Spleen (tissue), 7 donors: Measurements from ENCODE around the gene MACIR.

ENCODE experiments used
- POLR2A ChIP-seq, 3 donors: fragments of 450-650 bp; IDR thresholded peaks; one replicate each; pipeline ENCODE4 v1.5.1; 2017; ENCODE audit warnings: antibody characterized with exemption in 3 of 3, mild to moderate bottlenecking in 1 of 3
- TF ChIP-seq, protein P1 (sequence below), 11 experiments: fragments of 200-600 bp in 7 of 11; fragments of 450-650 bp in 4 of 11; sonication (generic) in 4 of 11; IDR thresholded peaks in 8 of 11; conservative IDR thresholded peaks in 3 of 11; 1 replicate in 7 of 11; 2 replicates in 4 of 11; pipeline versions ENCODE4 v1.4.0 to v1.8.0; 2016 to 2021; ENCODE audit warnings: antibody characterized with exemption in 11 of 11, inconsistent platforms in 4 of 11, mild to moderate bottlenecking in 1 of 11
- donor health status: DM: no; HTN: no; CAD: no; lungs with moderate emphysema.
- donor health status: DM: no; HTN: no; CAD: no.
- donor health status: DM: no; HTN: no; CAD: no.

DNA sequence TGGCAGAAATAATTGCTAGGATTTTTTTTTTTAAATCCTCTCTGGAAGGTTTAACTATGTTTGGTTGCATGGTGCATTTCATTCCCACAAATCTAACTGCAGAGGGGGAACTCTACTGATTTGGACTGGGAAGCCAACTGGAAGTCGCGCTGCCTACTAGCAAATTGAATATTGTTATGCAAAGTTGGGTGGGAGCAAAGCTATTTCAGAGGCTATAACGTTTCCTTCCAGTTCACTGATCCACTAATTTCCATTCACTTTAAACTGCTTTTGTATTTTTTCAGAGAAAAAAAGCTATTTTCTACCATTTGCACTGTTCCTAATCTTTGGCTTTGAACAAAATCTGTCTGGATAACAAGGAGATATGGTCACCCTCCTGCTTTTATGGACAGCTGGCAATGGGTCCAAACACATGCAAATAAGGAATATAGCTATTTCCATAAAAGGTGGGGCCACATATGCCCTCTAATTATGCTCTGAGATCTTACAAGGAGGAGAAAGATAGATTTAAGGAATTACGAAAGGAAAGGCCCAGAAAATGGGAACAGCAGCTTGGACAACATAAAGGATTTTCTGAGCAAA lies 40.1 kb downstream of the MACIR start:
- TF ChIP-seq, protein P1, sequence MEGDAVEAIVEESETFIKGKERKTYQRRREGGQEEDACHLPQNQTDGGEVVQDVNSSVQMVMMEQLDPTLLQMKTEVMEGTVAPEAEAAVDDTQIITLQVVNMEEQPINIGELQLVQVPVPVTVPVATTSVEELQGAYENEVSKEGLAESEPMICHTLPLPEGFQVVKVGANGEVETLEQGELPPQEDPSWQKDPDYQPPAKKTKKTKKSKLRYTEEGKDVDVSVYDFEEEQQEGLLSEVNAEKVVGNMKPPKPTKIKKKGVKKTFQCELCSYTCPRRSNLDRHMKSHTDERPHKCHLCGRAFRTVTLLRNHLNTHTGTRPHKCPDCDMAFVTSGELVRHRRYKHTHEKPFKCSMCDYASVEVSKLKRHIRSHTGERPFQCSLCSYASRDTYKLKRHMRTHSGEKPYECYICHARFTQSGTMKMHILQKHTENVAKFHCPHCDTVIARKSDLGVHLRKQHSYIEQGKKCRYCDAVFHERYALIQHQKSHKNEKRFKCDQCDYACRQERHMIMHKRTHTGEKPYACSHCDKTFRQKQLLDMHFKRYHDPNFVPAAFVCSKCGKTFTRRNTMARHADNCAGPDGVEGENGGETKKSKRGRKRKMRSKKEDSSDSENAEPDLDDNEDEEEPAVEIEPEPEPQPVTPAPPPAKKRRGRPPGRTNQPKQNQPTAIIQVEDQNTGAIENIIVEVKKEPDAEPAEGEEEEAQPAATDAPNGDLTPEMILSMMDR (IDR thresholded peaks at IDR 0.05 in 8 of 11, conservative IDR thresholded peaks at IDR 0.05 in 3 of 11): no peak
- no peak for TF ChIP-seq POLR2A (IDR thresholded peaks at IDR 0.05)
